ENCODE data around the gene HOXC5. TPM values are rescaled to one million over a fixed set of nuclear protein-coding genes. Genes with fewer than 3 reads are reported as not detected.

HOXC5 gene
- total RNA-seq, 1 experiment from 2014 or later: 3.4 TPM

- Mint-ChIP-seq H3K36me3 (ENCODE audit: insufficient read depth, unreplicated experiment) (peaks cover 6% of the 10 kb centered on the region), H3K4me1 (ENCODE audit: low read depth, unreplicated experiment) (peaks cover 14% of the 10 kb centered on the region), H3K27me3 (ENCODE audit: insufficient read depth, unreplicated experiment) (no peaks in the 10 kb centered on the region), H3K27ac (ENCODE audit: unreplicated experiment) (peak overlapping the region; percentile 4), H3K4me3 (ENCODE audit: unreplicated experiment) (no peak overlapping the region), H3K9me3 (ENCODE audit: unreplicated experiment) (no peaks in the 10 kb centered on the region)
- intact Hi-C loops (cut with micrococcal nuclease; ENCODE audit: unreplicated experiment): loop anchor here (5.0 kb wide), 1 partner anchor 42 kb away; no protein-coding TSS in a partner anchor
- POLR2A ChIA-PET: no interaction called here
- DNase-seq: no peak
- Histone ChIP-seq H3K4me3 (ENCODE audit: low read depth, low read length) (no peak overlapping the region), H3K4me1 (peaks cover 22% of the 10 kb centered on the region), H3K27me3 (replicated peaks; ENCODE audit: control insufficient read depth, insufficient read depth, low read length) (no peaks in the 10 kb centered on the region), H3K36me3 (ENCODE audit: control insufficient read depth, insufficient read depth, low read length) (no peaks in the 10 kb centered on the region), H3K9me3 (no peaks in the 10 kb centered on the region)
- TF ChIP-seq, protein P1, sequence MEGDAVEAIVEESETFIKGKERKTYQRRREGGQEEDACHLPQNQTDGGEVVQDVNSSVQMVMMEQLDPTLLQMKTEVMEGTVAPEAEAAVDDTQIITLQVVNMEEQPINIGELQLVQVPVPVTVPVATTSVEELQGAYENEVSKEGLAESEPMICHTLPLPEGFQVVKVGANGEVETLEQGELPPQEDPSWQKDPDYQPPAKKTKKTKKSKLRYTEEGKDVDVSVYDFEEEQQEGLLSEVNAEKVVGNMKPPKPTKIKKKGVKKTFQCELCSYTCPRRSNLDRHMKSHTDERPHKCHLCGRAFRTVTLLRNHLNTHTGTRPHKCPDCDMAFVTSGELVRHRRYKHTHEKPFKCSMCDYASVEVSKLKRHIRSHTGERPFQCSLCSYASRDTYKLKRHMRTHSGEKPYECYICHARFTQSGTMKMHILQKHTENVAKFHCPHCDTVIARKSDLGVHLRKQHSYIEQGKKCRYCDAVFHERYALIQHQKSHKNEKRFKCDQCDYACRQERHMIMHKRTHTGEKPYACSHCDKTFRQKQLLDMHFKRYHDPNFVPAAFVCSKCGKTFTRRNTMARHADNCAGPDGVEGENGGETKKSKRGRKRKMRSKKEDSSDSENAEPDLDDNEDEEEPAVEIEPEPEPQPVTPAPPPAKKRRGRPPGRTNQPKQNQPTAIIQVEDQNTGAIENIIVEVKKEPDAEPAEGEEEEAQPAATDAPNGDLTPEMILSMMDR (IDR thresholded peaks at IDR 0.05; ENCODE audit: insufficient read depth in 1 of 2, low read depth in 1 of 2, low read length in 1 of 2, severe bottlenecking in 1 of 2, unreplicated experiment in 1 of 2): no peak
- CTCF ChIA-PET: no interaction called here
- no TSS peak for BruUV-seq (replicated peaks)
Measured at GRCh38 chr12:54019091-54019811, 13.6 kb upstream of the HOXC5 start.

- Histone ChIP-seq H3K4me3 (ENCODE audit: low read depth, low read length) (no peak overlapping the region), H3K9me3 (no peaks in the 10 kb centered on the region), H3K4me1 (peaks cover 19% of the 10 kb centered on the region), H3K27me3 (replicated peaks; ENCODE audit: control insufficient read depth, insufficient read depth, low read length) (no peaks in the 10 kb centered on the region), H3K36me3 (ENCODE audit: control insufficient read depth, insufficient read depth, low read length) (no peaks in the 10 kb centered on the region)
- CTCF ChIA-PET: no interaction called here
- TF ChIP-seq, protein P1 (IDR thresholded peaks at IDR 0.05; ENCODE audit: insufficient read depth in 1 of 2, low read depth in 1 of 2, low read length in 1 of 2, severe bottlenecking in 1 of 2, unreplicated experiment in 1 of 2): no peak
- POLR2A ChIA-PET: no interaction called here
- no TSS peak for BruUV-seq (replicated peaks)
- H3K4me1 Mint-ChIP-seq (ENCODE audit: low read depth, unreplicated experiment): peaks cover 14% of the 10 kb centered on the region
- peaks cover 6% of the 10 kb centered on the region for H3K36me3 Mint-ChIP-seq (ENCODE audit: insufficient read depth, unreplicated experiment)
- peak overlapping the region; percentile 4 for H3K27ac Mint-ChIP-seq (ENCODE audit: unreplicated experiment)
- H3K9me3 Mint-ChIP-seq (ENCODE audit: unreplicated experiment): no peaks in the 10 kb centered on the region
- intact Hi-C loops (cut with micrococcal nuclease; ENCODE audit: unreplicated experiment): loop anchor here (5.0 kb wide), 1 partner anchor 43 kb away; no protein-coding TSS in a partner anchor
- no peaks in the 10 kb centered on the region for H3K27me3 Mint-ChIP-seq (ENCODE audit: insufficient read depth, unreplicated experiment)
- DNase-seq: no peak
- peak overlapping the region; percentile 9 for H3K4me3 Mint-ChIP-seq (ENCODE audit: unreplicated experiment)
Measured at GRCh38 chr12:54019924-54020590, 12.8 kb upstream of the HOXC5 start.

DNA sequence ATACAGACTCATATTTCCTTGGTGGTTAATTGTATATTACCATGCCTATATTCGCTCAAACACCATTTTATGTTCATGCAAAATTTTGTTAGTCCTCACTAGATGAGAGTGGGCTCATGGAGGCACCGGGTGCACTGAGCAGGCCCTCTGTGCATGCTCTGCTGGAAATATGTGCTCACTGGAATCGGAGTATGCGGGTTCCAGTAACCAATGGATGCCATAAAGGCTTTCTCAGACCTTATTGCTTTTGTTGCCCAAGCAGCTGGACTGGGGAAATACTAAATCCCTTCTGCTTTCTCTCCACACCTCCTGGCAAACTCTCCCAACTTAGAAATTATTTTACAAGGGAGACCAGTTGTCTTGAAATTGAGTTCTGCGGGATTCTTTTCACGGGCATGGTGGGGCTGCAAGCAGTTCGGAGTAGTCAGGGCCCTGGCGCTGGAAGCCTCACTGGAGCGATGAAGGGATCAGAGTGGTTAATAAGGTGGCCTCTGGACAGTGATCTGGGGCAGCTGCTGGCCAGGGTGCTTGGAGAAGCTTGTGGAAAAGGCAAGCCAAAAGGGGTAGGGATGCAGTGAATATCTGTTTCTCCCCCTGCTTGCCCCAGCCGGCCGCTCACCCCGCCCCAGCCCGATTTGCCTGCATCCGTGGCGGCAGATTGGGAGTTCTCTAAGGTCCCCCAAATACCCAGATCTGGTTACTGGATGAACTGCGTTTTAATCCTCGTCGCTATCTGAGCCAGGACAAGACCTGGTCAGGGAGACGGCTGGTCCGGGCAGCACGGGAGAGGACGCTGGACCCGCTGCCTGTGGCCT is 12.1 kb upstream of the HOXC5 start:
- CTCF ChIA-PET: no interaction called here
- POLR2A ChIA-PET: no interaction called here
- H3K9me3 ChIP-seq: no peaks in the 10 kb centered on the region
- no peak overlapping the region for H3K4me3 ChIP-seq (ENCODE audit: low read depth, low read length)
- H3K4me1 ChIP-seq: peaks cover 12% of the 10 kb centered on the region
- intact Hi-C loops (cut with micrococcal nuclease; ENCODE audit: unreplicated experiment): no loop called here
- peaks cover 6% of the 10 kb centered on the region for H3K36me3 Mint-ChIP-seq (ENCODE audit: insufficient read depth, unreplicated experiment)
- no TSS peak for BruUV-seq (replicated peaks)
- no peak for DNase-seq
- H3K27me3 Mint-ChIP-seq (ENCODE audit: insufficient read depth, unreplicated experiment): no peaks in the 10 kb centered on the region
- H3K9me3 Mint-ChIP-seq (ENCODE audit: unreplicated experiment): no peaks in the 10 kb centered on the region
- no peaks in the 10 kb centered on the region for H3K36me3 ChIP-seq (ENCODE audit: control insufficient read depth, insufficient read depth, low read length)
- no peaks in the 10 kb centered on the region for H3K27me3 ChIP-seq (replicated peaks; ENCODE audit: control insufficient read depth, insufficient read depth, low read length)
- H3K4me1 Mint-ChIP-seq (ENCODE audit: low read depth, unreplicated experiment): peaks cover 16% of the 10 kb centered on the region
- no peak overlapping the region for H3K27ac Mint-ChIP-seq (ENCODE audit: unreplicated experiment)
- no peak overlapping the region for H3K4me3 Mint-ChIP-seq (ENCODE audit: unreplicated experiment)
- TF ChIP-seq, protein P1 (IDR thresholded peaks at IDR 0.05; ENCODE audit: insufficient read depth in 1 of 2, low read depth in 1 of 2, low read length in 1 of 2, severe bottlenecking in 1 of 2, unreplicated experiment in 1 of 2): no peak

Measured in Caco-2 (cell line).